Measurements from ENCODE around the gene KCTD5.

KCTD5 gene

GRCh38 chr16:2720719-2721633, 38.7 kb downstream of the KCTD5 start (continued):
- peak; percentile 94 for TF ChIP-seq ZNF692 (tag by site-specific recombination; IDR thresholded peaks at IDR 0.05)
- TF ChIP-seq ZNF514 (tag by site-specific recombination; IDR thresholded peaks at IDR 0.05): no peak
- TF ChIP-seq ZBTB48 (tag by site-specific recombination; IDR thresholded peaks at IDR 0.05): no peak
- TF ChIP-seq AEBP2 (tag by site-specific recombination; IDR thresholded peaks at IDR 0.05; ENCODE audit: borderline replicate concordance): no peak
- TF ChIP-seq ZNF704 (tag by site-specific recombination; IDR thresholded peaks at IDR 0.05): no peak
- TF ChIP-seq ZNF302 (tag by site-specific recombination; IDR thresholded peaks at IDR 0.05; ENCODE audit: low read depth): no peak
- TF ChIP-seq ZNF560 (tag by site-specific recombination; IDR thresholded peaks at IDR 0.05; ENCODE audit: borderline replicate concordance): no peak
- TF ChIP-seq ZNF155 (tag by site-specific recombination; IDR thresholded peaks at IDR 0.05): no peak
- TF ChIP-seq ZNF76 (tag by site-specific recombination; IDR thresholded peaks at IDR 0.05; ENCODE audit: borderline replicate concordance, low read depth): 0 out of 2 replicates have a peak, but pooled peaks have one; percentile 34
- TF ChIP-seq ZNF423 (tag by site-specific recombination; IDR thresholded peaks at IDR 0.05): no peak
- TF ChIP-seq ZEB2 (tag by site-specific recombination; IDR thresholded peaks at IDR 0.05): peak; percentile 36; the same call in 1 of the 2 replicates
- no peak for TF ChIP-seq ZNF239 (tag by site-specific recombination; IDR thresholded peaks at IDR 0.05)
- no peak for TF ChIP-seq ZNF18 (tag by site-specific recombination; IDR thresholded peaks at IDR 0.05)
- TF ChIP-seq ZNF214 (tag by site-specific recombination; IDR thresholded peaks at IDR 0.05; ENCODE audit: borderline replicate concordance): no peak
- no peak for TF ChIP-seq SALL2 (tag by site-specific recombination; IDR thresholded peaks at IDR 0.05; ENCODE audit: borderline replicate concordance)
- no peak for TF ChIP-seq ZNF830 (tag by site-specific recombination; IDR thresholded peaks at IDR 0.05; ENCODE audit: low read depth)
- TF ChIP-seq ZNF398 (tag by site-specific recombination; IDR thresholded peaks at IDR 0.05): peak; percentile 81
- TF ChIP-seq ZNF266 (tag by site-specific recombination; IDR thresholded peaks at IDR 0.05; ENCODE audit: low read depth): no peak
- TF ChIP-seq ZNF324 (tag by site-specific recombination; IDR thresholded peaks at IDR 0.05): no peak
- no peak for TF ChIP-seq ZNF16 (tag by site-specific recombination; IDR thresholded peaks at IDR 0.05; ENCODE audit: low read depth)
- TF ChIP-seq ZNF24 (tag by site-specific recombination; IDR thresholded peaks at IDR 0.05): peak; percentile 38; the same call in 1 of the 2 replicates
- TF ChIP-seq ZNF626 (tag by site-specific recombination; IDR thresholded peaks at IDR 0.05): no peak
- TF ChIP-seq KLF16 (tag by site-specific recombination; IDR thresholded peaks at IDR 0.05): peak; percentile 68; the same call in 1 of the 2 replicates
- TF ChIP-seq OSR2 (tag by site-specific recombination; IDR thresholded peaks at IDR 0.05): peak; percentile 25; the same call in 1 of the 2 replicates
- no peak for TF ChIP-seq MZF1 (tag by site-specific recombination; IDR thresholded peaks at IDR 0.05; ENCODE audit: borderline replicate concordance)
- TF ChIP-seq ZBTB21 (tag by site-specific recombination; IDR thresholded peaks at IDR 0.05): peak; percentile 99
- TF ChIP-seq GLIS2 (tag by site-specific recombination; IDR thresholded peaks at IDR 0.05): peak; percentile 74; the same call in 1 of the 2 replicates
- TF ChIP-seq ZNF311 (tag by site-specific recombination; IDR thresholded peaks at IDR 0.05; ENCODE audit: borderline replicate concordance): no peak
- no peak for TF ChIP-seq ZNF677 (tag by site-specific recombination; IDR thresholded peaks at IDR 0.05)
- no peak for TF ChIP-seq ZNF362 (tag by site-specific recombination; IDR thresholded peaks at IDR 0.05)
- TF ChIP-seq ZNF621 (tag by site-specific recombination; IDR thresholded peaks at IDR 0.05): no peak
